AG04449 (cell line): Measurements from ENCODE around the gene PRKAG2.

Experiments
- CTCF ChIA-PET: fragments of 350-600 bp; formaldehyde crosslinking; extraction: SDS; loops from one replicate; lab custom pipeline; 2021; ENCODE audit warnings: antibody characterized with exemption; lab: Yijun Ruan, JAX
- POLR2A ChIA-PET: fragments of 400-600, 350-600 bp; formaldehyde crosslinking; extraction: SDS; loops from one replicate; lab custom pipeline; 2020; ENCODE audit warnings: antibody characterized with exemption, inconsistent platforms; lab: Yijun Ruan, JAX
- DNase-seq: peaks from one replicate; pipeline ENCODE4 v3.0.0-alpha.2; 2010; ENCODE audit warnings: low read depth, low spot score
- H3K4me3 ChIP-seq: 2 replicates; pipeline ENCODE4 v1.5.1; 2011; ENCODE audit warnings: low read depth, mild to moderate bottlenecking, control low read depth, low read length
- TF ChIP-seq, protein P1 (sequence below): IDR thresholded peaks from one replicate; pipeline ENCODE4 v1.5.1; 2011; ENCODE audit warnings: mild to moderate bottlenecking, moderate library complexity, low read length, control low read depth, inconsistent platforms; ENCODE audit not compliant: insufficient read depth; ENCODE audit errors: missing control alignments

PRKAG2 gene

DNA sequence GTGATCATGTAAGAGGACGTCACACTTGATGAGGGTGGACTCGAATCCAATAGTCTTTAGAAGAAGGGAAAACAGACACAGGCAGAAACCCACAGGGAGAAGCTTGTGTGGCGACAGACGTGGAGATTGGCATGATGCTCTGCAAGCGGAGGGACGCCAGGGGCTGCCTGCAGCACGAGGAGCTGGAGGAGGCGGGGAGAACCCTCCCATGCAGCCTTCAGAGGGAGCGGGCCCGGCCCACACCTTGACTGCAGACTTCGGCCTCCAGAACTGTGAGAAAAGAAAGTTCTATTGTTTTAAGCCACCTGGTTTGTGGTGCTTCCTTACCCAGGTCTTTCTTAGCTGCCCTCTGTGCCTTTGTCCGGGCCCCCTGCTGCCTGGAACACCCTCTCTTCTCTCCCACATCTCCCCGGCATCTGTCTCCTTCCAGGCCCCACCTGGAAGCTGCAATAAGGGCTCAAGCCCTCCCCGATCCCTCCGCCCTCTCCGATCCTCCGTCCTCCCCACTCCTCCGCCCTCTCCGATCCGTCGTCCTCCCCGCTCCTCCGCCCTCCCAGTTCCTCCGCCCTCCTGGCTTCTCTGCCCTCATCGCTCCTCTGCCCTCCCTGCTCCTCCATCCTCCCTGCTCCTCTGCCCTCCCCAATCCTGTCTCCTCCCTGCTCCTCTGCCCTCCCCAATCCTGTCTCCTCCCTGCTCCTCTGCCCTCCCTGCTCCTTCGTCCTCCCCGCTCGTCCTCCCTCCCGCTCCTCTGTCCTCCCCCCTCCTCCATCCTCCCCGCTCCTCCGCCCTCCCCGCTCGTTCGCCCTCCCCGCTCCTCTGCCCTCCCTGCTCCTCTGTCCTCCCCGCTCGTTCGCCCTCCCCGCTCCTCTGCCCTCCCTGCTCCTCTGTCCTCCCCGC lies 17.4 kb upstream of the PRKAG2 start:
- ChIA-PET POLR2A (no interaction called here), CTCF (no interaction called here)
- TF ChIP-seq, protein P1, sequence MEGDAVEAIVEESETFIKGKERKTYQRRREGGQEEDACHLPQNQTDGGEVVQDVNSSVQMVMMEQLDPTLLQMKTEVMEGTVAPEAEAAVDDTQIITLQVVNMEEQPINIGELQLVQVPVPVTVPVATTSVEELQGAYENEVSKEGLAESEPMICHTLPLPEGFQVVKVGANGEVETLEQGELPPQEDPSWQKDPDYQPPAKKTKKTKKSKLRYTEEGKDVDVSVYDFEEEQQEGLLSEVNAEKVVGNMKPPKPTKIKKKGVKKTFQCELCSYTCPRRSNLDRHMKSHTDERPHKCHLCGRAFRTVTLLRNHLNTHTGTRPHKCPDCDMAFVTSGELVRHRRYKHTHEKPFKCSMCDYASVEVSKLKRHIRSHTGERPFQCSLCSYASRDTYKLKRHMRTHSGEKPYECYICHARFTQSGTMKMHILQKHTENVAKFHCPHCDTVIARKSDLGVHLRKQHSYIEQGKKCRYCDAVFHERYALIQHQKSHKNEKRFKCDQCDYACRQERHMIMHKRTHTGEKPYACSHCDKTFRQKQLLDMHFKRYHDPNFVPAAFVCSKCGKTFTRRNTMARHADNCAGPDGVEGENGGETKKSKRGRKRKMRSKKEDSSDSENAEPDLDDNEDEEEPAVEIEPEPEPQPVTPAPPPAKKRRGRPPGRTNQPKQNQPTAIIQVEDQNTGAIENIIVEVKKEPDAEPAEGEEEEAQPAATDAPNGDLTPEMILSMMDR, result no peak
- no peak for DNase-seq
- no peak overlapping the region for H3K4me3 ChIP-seq

DNA sequence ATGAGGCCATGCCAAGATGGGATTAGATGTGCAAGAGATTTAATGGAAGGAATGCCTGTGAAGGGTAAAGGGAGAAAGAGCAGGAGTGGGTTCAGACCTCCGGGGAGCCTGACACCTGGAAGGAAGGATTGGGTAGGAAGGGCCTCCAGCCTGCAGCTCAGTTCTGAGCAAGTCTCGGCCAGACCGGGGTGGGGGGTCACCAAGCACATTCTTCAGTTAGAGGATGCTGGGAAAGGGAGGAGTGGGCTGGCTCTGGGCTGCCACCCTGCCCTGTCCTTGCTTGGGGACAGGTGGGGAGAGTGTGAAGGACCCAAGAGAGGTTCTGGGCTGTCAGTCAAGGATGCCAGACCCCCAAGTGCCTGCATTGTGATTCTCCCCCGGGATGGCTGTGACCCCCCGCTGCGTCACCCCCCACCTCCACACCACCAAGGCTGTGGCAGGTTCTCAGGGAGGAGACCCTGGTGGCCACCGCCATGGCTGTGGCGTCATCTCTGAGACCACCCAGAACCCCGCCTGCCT lies 16.5 kb upstream of the PRKAG2 start:
- TF ChIP-seq, protein P1, result no peak
- POLR2A ChIA-PET, result no interaction called here

DNA sequence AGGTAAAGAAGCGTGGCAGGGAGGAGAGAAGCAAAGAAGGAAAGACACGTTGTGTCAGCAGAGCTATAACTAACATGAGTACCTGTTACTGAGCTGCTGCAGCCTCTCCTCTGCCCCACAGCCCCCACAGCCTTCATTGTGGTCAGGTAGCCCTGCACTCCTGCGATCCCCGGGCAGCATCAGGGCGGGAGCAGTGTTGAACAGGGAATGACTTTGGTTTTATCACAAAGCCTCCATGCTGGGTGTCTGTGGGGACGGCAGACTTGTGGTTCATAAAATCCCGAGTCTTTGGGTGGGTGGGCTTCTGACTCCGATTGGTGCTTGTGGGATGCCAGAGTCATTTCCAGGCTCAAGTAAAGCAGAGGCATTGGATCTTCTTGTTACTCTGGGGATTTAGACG lies 14.8 kb upstream of the PRKAG2 start:
- ChIA-PET POLR2A (no interaction called here), CTCF (no interaction called here)
- TF ChIP-seq, protein P1, result no peak
- DNase-seq, result no peak
- H3K4me3 ChIP-seq, result no peak overlapping the region

More for the DNA sequence above, 16.5 kb upstream of the PRKAG2 start:
- H3K4me3 ChIP-seq, result no peak overlapping the region
- no peak for DNase-seq
- CTCF ChIA-PET, result no interaction called here

DNA sequence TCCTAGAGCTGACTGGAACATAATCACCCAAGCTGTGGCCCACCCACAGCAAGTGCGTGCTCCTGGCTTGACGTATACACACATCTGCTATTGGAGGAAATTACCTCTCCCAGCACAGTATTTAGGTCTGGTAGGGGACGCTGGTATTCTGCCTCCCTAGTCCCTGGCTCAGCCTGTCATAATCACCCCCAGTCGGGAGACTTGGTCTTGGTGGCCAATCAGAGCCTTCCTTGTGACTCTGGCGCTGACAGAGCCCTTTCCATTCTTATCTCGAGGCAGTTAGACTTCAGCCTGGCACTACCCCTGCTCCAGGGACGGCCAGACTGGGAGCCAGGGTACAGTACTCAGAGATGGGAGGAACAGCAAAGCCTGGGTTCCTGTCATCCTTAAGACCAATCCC lies 14.3 kb upstream of the PRKAG2 start:
- TF ChIP-seq, protein P1, result no peak
- DNase-seq, result no peak
- ChIA-PET POLR2A (no interaction called here), CTCF (no interaction called here)
- no peak overlapping the region for H3K4me3 ChIP-seq

DNA sequence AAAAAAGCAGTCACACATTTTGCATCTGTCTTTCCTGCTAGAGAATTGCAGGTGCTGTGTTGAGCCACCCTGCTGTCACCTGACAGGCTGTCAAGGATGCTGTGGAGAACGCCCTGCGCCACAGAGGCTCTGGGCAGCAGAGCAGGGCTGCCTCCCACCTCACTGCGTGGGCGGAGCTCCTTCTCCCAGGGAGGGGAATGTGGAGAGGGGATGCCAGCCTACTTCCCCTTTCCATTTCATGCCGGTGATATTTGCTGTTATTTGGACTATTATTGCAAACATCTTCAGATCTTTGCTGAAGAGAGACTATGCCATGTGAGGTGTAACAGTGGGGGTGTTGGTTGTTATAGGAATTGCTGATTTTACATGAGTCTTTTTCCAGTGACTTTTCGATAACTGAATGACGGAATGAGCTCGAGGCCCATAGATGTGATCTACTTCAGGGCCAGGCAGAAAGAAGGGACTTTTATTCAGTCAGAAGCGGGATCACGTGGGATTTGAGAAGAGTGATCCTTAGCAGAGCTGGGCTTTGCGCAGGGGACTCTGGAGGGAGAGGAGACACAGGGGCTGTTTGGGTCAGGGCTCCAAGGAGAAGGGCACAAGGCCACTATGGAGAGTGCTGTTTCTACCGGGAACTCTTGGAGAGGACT lies 13.6 kb upstream of the PRKAG2 start:
- DNase-seq, result no peak
- H3K4me3 ChIP-seq, result no peak overlapping the region
- ChIA-PET POLR2A (no interaction called here), CTCF (no interaction called here)
- TF ChIP-seq, protein P1, result no peak
